22Rv1 (cell line): ENCODE results near the gene DENND1C.

Experiments used
- ZFX ChIP-seq: fragments of 450-650 bp; IDR thresholded peaks from 2 replicates; pipeline ENCODE4 v1.6.1; 2017; ENCODE audit warnings: antibody characterized with exemption, borderline replicate concordance
- TF ChIP-seq, protein P1 (sequence below): fragments of 450-650 bp; IDR thresholded peaks from 2 replicates; pipeline ENCODE4 v1.5.1; 2017; ENCODE audit warnings: mild to moderate bottlenecking

GRCh38 chr19:6467384-6467783 is 14.2 kb downstream of the DENND1C start:
- TF ChIP-seq, protein P1, sequence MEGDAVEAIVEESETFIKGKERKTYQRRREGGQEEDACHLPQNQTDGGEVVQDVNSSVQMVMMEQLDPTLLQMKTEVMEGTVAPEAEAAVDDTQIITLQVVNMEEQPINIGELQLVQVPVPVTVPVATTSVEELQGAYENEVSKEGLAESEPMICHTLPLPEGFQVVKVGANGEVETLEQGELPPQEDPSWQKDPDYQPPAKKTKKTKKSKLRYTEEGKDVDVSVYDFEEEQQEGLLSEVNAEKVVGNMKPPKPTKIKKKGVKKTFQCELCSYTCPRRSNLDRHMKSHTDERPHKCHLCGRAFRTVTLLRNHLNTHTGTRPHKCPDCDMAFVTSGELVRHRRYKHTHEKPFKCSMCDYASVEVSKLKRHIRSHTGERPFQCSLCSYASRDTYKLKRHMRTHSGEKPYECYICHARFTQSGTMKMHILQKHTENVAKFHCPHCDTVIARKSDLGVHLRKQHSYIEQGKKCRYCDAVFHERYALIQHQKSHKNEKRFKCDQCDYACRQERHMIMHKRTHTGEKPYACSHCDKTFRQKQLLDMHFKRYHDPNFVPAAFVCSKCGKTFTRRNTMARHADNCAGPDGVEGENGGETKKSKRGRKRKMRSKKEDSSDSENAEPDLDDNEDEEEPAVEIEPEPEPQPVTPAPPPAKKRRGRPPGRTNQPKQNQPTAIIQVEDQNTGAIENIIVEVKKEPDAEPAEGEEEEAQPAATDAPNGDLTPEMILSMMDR = no peak
- no peak for TF ChIP-seq ZFX
